Natural killer cell treated with Interleukin-12 subunit alpha and Interleukin-12 subunit beta and Interleukin-15 and Interleukin-18, amount 100 ng/mL, for 72 hours (primary cell): ENCODE results near the gene LCE1A. TPM values are rescaled to one million over a fixed set of nuclear protein-coding genes. Genes with fewer than 3 reads are reported as not detected.
A peak's percentile ranks its signal among the peaks of the same experiment; 100 is the strongest.

Source experiments
- ATAC-seq, 2 donors: fragments of 150-1000 bp; cut with Tn5 transposase in 1 of 2; sonication (Bioruptor Pico), chemical (Tn5 transposase) in 1 of 2; 2 replicates each; pipeline ENCODE4 v1.10.0; 2021
- DNase-seq: peaks from one replicate; pipeline ENCODE4 v3.0.0; 2022; ENCODE audit warnings: low spot score
- H3K27ac Mint-ChIP-seq, 2 donors: 1 replicate in 1 of 2; 2 replicates in 1 of 2; pipeline ENCODE4 v1.8.0; 2022; ENCODE audit warnings: mixed read lengths in 2 of 2, mild to moderate bottlenecking in 1 of 2, moderate library complexity in 1 of 2
- H3K27me3 Mint-ChIP-seq, 2 donors: 1 replicate in 1 of 2; 2 replicates in 1 of 2; pipeline ENCODE4 v1.8.0; 2022; ENCODE audit warnings: mixed read lengths in 2 of 2
- H3K36me3 Mint-ChIP-seq: one replicate; pipeline ENCODE4 v1.8.0; 2022; ENCODE audit warnings: mixed read lengths
- H3K4me1 Mint-ChIP-seq, 2 donors: 1 replicate in 1 of 2; 2 replicates in 1 of 2; pipeline ENCODE4 v1.8.0; 2022; ENCODE audit warnings: low read depth in 2 of 2, mixed read lengths in 2 of 2, mild to moderate bottlenecking in 1 of 2
- H3K4me3 Mint-ChIP-seq: one replicate; pipeline ENCODE4 v1.8.0; 2022; ENCODE audit warnings: mixed read lengths
- H3K9me3 Mint-ChIP-seq: 2 replicates; pipeline ENCODE4 v1.8.0; 2022; ENCODE audit warnings: mixed read lengths
- total RNA-seq, 2 donors: library from RNA; stranded (reverse); gene quantifications; one replicate each; pipeline ENCODE4 v1.2.3, GENCODE V29; 2022

LCE1A gene
- total RNA-seq, 2 donors from 2014 or later = not detected

- peaks cover 22 to 32% of the 10 kb centered on the region in 2 donors for H3K27me3 Mint-ChIP-seq
- H3K27ac Mint-ChIP-seq = peak within 1 kb of the TSS in 1 of 2 donors; percentile 43
- no peaks in the 10 kb centered on the region for H3K9me3 Mint-ChIP-seq
- H3K4me3 Mint-ChIP-seq = no peak within 1 kb of the TSS
- no peaks in the 10 kb centered on the region for H3K4me1 Mint-ChIP-seq
- DNase-seq (no peak), ATAC-seq (no peak)
- no peaks in the 10 kb centered on the region for H3K36me3 Mint-ChIP-seq
Observed at GRCh38 chr1:152842556-152842955, 15.3 kb downstream of the LCE1A start, which contains the start of gene LCE6A. Gene LCE6A, plus strand, starts transcription at chr1:152842856. Its CDS starts 665 bp downstream, at chr1:152843521.

DNA sequence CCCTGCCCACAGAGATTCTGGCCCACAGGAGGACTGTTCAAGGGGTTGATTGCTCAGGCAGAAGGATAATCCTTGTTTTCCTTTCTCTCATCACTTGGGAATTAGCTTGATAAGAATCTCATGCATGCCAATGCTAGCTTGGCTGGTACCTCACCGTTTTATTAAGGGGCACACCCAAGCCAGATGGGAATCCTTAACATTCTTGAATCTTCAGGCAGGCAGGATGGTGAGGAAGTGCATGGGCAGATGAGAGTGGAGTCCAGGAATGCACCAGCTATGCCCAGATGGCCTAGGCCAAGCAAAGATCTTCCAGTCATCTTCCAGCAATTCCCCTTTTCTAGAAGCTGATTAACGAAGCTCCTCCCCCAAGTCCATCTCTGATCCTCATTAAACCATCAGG lies 28.4 kb downstream of the LCE1A start:
- H3K36me3 Mint-ChIP-seq = no peaks in the 10 kb centered on the region
- ATAC-seq (no peak), DNase-seq (no peak)
- H3K4me1 Mint-ChIP-seq = no peaks in the 10 kb centered on the region
- no peaks in the 10 kb centered on the region for H3K9me3 Mint-ChIP-seq
- H3K4me3 Mint-ChIP-seq = no peak overlapping the region
- H3K27ac Mint-ChIP-seq = no peak overlapping the region
- H3K27me3 Mint-ChIP-seq = peaks cover 23 to 25% of the 10 kb centered on the region in 2 donors

- Mint-ChIP-seq H3K4me1 (no peaks in the 10 kb centered on the region), H3K36me3 (no peaks in the 10 kb centered on the region), H3K4me3 (no peak overlapping the region), H3K9me3 (no peaks in the 10 kb centered on the region), H3K27ac (no peak overlapping the region), H3K27me3 (peaks cover 16 to 26% of the 10 kb centered on the region in 2 donors)
- no peak for ATAC-seq
- DNase-seq = no peak
Observed at GRCh38 chr1:152858062-152858461, 30.8 kb downstream of the LCE1A start.

DNA sequence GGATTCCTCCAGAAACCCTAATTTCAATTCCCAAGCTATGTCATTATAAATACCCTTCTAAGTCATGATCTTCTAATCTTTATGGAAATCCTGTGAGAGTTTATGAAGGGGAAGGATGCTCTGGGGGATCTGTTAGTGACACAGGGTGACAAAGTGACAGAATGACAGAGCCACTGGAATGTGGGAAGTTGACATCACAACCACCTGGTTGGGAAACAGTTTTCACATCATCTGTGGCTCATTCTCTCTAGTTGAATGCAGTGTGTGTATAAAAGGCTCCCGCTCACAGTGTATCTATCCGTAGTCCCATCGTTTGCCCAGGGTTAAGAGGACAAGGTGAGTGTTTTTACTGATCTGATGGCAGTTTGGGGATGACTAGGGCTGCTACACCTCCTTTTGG lies 32.4 kb downstream of the LCE1A start, which contains the start of gene LCE7A:
Gene LCE7A, plus strand, starts transcription at position 301 of the 400 bp plus-strand sequence. CDS start 702 bp downstream, outside the sequence.
- Mint-ChIP-seq H3K4me1 (no peaks in the 10 kb centered on the region), H3K27ac (no peak within 1 kb of the TSS)

GRCh38 chr1:152860129-152860528 lies 32.9 kb downstream of the LCE1A start:
- H3K27ac Mint-ChIP-seq = no peak overlapping the region
- no peaks in the 10 kb centered on the region for H3K4me1 Mint-ChIP-seq
- H3K9me3 Mint-ChIP-seq = no peaks in the 10 kb centered on the region
- ATAC-seq (no peak), DNase-seq (no peak)
- no peak overlapping the region for H3K4me3 Mint-ChIP-seq
- H3K36me3 Mint-ChIP-seq = no peaks in the 10 kb centered on the region
- peaks cover 16 to 19% of the 10 kb centered on the region in 2 donors for H3K27me3 Mint-ChIP-seq

More for the DNA sequence above, 32.4 kb downstream of the LCE1A start, which contains the start of gene LCE7A:
- H3K4me3 Mint-ChIP-seq = no peak within 1 kb of the TSS
- H3K27me3 Mint-ChIP-seq = peaks cover 16 to 19% of the 10 kb centered on the region in 2 donors
- ATAC-seq (no peak), DNase-seq (no peak)
- H3K9me3 Mint-ChIP-seq = no peaks in the 10 kb centered on the region
- no peaks in the 10 kb centered on the region for H3K36me3 Mint-ChIP-seq

DNA sequence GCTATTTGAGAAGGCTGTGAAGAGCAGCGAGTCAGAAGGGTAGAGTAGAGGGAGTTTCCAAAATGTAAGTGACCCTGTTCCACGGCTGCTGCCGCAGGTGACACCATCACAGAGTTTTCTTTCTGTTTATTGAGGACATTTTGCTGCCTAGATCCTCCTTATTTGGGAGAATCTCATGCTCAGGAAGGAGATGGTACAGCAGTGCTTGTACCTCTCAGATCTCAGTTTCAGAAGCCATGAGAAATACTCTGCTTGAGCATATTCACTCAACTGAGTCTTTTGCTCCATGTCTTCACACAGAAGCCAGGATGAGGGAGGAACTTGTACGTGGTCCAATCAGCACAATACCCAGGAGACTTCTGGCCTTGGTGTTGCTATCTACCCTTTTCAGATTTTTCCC lies 34.1 kb downstream of the LCE1A start:
- ATAC-seq (no peak), DNase-seq (no peak)
- no peak overlapping the region for H3K27ac Mint-ChIP-seq
- H3K36me3 Mint-ChIP-seq = no peaks in the 10 kb centered on the region
- H3K9me3 Mint-ChIP-seq = no peaks in the 10 kb centered on the region
- H3K4me3 Mint-ChIP-seq = no peak overlapping the region
- peaks cover 16 to 19% of the 10 kb centered on the region in 2 donors for H3K27me3 Mint-ChIP-seq
- H3K4me1 Mint-ChIP-seq = no peaks in the 10 kb centered on the region

DNA sequence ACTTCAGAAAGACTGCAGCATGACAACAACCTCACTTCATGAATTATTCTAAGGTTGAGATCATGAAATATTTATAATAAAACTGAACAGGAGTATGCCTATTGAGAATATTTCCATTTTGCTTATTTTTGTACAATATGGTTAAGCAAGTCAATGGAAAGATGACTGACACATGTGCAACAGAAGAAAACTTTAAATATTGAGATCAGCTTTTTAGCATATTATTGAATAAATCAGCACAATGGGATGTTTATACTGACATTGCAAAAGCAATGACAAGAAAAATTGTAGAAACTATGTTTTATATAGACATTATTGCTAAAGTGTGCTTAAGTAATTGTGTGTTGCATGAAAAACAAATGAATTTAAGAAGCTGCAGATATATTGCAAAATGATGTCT lies 37.2 kb downstream of the LCE1A start:
- Mint-ChIP-seq H3K4me3 (no peak overlapping the region), H3K36me3 (no peaks in the 10 kb centered on the region), H3K4me1 (no peaks in the 10 kb centered on the region), H3K9me3 (no peaks in the 10 kb centered on the region), H3K27ac (no peak overlapping the region), H3K27me3 (peaks cover 5 to 10% of the 10 kb centered on the region in 2 donors)
- ATAC-seq (no peak), DNase-seq (no peak)

DNA sequence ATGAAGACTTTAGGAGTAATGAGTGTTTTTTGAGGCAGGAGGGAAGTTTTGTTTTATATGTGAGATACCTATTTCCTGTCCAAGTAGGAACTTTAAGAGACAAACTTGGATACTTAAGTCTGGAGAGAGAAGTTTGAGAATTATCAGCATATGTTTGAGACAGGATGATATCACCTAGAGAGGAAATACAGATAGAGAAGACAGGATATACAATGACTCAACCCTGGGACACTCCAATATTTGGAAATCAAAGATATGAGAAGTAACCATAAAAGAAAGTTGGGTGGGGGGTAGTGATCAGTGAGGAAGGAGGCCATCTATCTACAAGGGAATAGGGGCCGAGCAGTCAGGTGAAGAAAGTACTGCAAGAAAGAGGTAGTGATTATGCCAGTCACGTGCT lies 39.0 kb downstream of the LCE1A start:
- peaks cover 2% of the 10 kb centered on the region in 2 donors for H3K27me3 Mint-ChIP-seq

DNA sequence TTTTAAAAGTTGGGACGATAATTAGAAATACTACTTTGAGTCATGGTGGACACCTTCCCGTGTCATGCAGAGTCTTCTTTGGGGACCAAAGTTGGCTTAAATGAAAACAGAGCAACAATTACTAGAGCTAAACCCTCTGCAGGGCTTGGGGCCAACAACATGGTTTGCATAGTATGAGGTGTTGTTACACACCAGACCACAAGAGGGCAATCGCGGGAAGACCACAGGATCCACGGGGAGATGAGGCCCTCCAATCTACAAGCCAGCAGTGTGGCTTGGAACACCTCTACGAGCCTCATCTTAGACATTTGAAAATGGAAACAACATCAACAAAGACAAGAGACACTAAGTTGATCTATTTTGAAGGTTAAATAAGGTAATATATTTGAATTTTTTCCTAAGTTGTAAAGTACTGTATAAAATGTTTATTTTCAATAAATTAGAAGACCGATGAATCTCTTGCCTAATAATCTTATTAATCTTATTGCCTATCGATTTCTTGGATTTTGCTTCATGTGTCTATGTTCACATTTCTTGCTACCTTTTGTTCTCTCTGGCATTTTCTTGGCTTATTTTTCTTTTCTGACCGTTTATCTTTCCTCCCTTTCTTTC lies 42.6 kb downstream of the LCE1A start:
- Mint-ChIP-seq H3K4me3 (no peak overlapping the region), H3K27ac (no peak overlapping the region), H3K4me1 (no peaks in the 10 kb centered on the region), H3K27me3 (peaks cover 5 to 10% of the 10 kb centered on the region in 2 donors), H3K36me3 (no peaks in the 10 kb centered on the region), H3K9me3 (no peaks in the 10 kb centered on the region)
- DNase-seq (peak; percentile 68), ATAC-seq (peak; percentile 53 to 77)

More for the DNA sequence above, 39.0 kb downstream of the LCE1A start:
- ATAC-seq = no peak
- no peaks in the 10 kb centered on the region for H3K36me3 Mint-ChIP-seq
- no peak overlapping the region for H3K27ac Mint-ChIP-seq
- no peak for DNase-seq
- H3K4me3 Mint-ChIP-seq = no peak overlapping the region
- H3K9me3 Mint-ChIP-seq = no peaks in the 10 kb centered on the region
- H3K4me1 Mint-ChIP-seq = no peaks in the 10 kb centered on the region

- H3K27me3 Mint-ChIP-seq = peaks cover 10 to 19% of the 10 kb centered on the region in 2 donors
- DNase-seq = no peak
- H3K9me3 Mint-ChIP-seq = no peaks in the 10 kb centered on the region
- no peak overlapping the region for H3K27ac Mint-ChIP-seq
- no peaks in the 10 kb centered on the region for H3K4me1 Mint-ChIP-seq
- no peak for ATAC-seq
- no peaks in the 10 kb centered on the region for H3K36me3 Mint-ChIP-seq
- no peak overlapping the region for H3K4me3 Mint-ChIP-seq
Observed at GRCh38 chr1:152870831-152871730, 43.8 kb downstream of the LCE1A start.

DNA sequence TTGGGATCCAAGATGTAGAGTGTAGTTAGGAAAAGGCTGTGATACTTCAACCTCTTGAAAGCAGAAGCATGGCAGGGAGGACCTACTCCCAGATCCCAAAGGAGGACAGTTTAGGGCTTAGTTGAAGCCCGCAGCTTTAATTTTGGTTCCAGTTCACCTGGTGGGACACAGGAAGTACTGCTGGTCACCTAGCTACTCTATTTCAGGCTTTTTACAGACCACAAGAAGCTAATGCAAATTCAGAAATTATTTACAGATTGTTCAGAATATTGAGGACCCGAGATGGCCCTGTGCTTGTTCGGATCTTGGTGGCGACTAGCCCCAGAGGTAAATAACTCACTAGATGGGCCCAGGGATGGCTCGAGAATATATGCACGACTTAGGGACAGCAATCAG lies 44.5 kb downstream of the LCE1A start:
- ATAC-seq (no peak), DNase-seq (no peak)
- Mint-ChIP-seq H3K4me1 (no peaks in the 10 kb centered on the region), H3K27me3 (peaks cover 13 to 19% of the 10 kb centered on the region in 2 donors), H3K4me3 (no peak overlapping the region), H3K9me3 (no peaks in the 10 kb centered on the region), H3K36me3 (no peaks in the 10 kb centered on the region), H3K27ac (no peak overlapping the region)

DNA sequence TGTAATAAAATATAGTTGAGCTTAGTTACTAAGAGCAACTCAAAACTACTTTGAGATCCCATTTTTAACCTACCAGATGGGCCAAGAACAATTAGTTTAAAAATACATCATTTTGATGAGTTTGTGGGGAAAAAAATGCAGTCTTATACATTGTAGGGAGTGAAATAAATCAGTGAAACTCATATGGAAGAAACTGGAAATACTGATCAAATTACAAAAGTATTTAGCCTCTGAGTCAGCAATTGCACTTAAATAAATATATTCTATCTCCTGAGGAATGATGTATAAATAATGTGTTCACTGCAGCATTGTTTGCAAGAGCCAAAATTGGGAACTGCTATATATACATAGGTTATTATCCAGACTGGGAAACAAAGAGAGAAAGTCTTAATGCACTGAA lies 46.2 kb downstream of the LCE1A start:
- no peaks in the 10 kb centered on the region for H3K4me1 Mint-ChIP-seq
- H3K27ac Mint-ChIP-seq = no peak overlapping the region

DNA sequence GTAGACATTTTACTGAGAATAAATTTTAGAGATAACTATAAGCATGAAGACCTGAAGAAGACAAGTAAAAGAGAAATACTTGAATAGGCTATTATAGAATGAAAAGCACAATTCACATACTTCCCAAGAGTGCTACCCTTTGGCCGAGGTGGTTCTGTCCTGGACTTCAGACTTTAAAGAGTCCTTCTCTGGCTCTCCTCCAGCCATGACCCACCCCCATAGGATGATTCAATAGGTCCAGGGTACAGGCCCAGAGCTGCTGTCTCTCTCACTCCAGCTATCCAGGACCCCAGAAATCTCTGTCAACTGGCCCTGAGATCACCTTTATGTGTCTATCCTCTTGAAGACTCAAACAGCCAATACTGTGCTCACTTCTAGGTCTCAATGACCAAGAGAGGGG lies 49.6 kb downstream of the LCE1A start:
- Mint-ChIP-seq H3K9me3 (no peaks in the 10 kb centered on the region), H3K27me3 (peaks cover 22 to 28% of the 10 kb centered on the region in 2 donors), H3K36me3 (no peaks in the 10 kb centered on the region), H3K4me1 (no peaks in the 10 kb centered on the region), H3K27ac (no peak overlapping the region), H3K4me3 (no peak overlapping the region)
- DNase-seq (no peak), ATAC-seq (no peak)

More for the DNA sequence above, 46.2 kb downstream of the LCE1A start:
- Mint-ChIP-seq H3K27me3 (peaks cover 21 to 31% of the 10 kb centered on the region in 2 donors), H3K4me3 (no peak overlapping the region), H3K9me3 (no peaks in the 10 kb centered on the region), H3K36me3 (no peaks in the 10 kb centered on the region)
- DNase-seq (no peak), ATAC-seq (no peak)
